Mesenchymal stem cell (in vitro differentiated cells and primary cell): ENCODE measurements around the gene LAPTM5.

Experiments used
- DNase-seq: peaks from one replicate; pipeline ENCODE4 v3.0.0-alpha.2; 2013
- H2AFZ ChIP-seq: one replicate; pipeline ENCODE4 v1.6.1; 2013; ENCODE audit warnings: low read depth, mild to moderate bottlenecking, control low read depth, inconsistent platforms, low read length, moderate library complexity
- H2AK5ac ChIP-seq: 2 replicates; pipeline ENCODE4 v1.6.1; 2013; ENCODE audit warnings: low read length, moderate library complexity, mild to moderate bottlenecking, inconsistent platforms; ENCODE audit not compliant: severe bottlenecking
- H2BK120ac ChIP-seq: one replicate; pipeline ENCODE4 v1.6.1; 2013; ENCODE audit warnings: low read depth, mild to moderate bottlenecking, inconsistent platforms, low read length, moderate library complexity
- H2BK12ac ChIP-seq, 2 experiments: one replicate each; pipeline ENCODE4 v1.6.1; 2013; ENCODE audit warnings: inconsistent platforms in 2 of 2, low read length in 2 of 2, mild to moderate bottlenecking in 2 of 2, moderate library complexity in 2 of 2, control low read depth in 1 of 2
- H2BK15ac ChIP-seq: one replicate; pipeline ENCODE4 v1.6.1; 2013; ENCODE audit warnings: mild to moderate bottlenecking, low read depth, inconsistent platforms; ENCODE audit not compliant: poor library complexity, severe bottlenecking
- H2BK5ac ChIP-seq: 2 replicates; pipeline ENCODE4 v1.6.1; 2013; ENCODE audit warnings: low read depth, mild to moderate bottlenecking, low read length, control low read depth, inconsistent platforms; ENCODE audit not compliant: poor library complexity, severe bottlenecking
- H3K14ac ChIP-seq, 2 experiments: one replicate each; pipeline ENCODE4 v1.6.1; 2013; ENCODE audit warnings: inconsistent platforms in 2 of 2, low read length in 2 of 2, control low read depth in 1 of 2, mild to moderate bottlenecking in 1 of 2, moderate library complexity in 1 of 2
- H3K18ac ChIP-seq, 2 experiments: one replicate each; pipeline ENCODE4 v1.6.1; 2013; ENCODE audit warnings: inconsistent platforms in 2 of 2, low read length in 2 of 2, control low read depth in 1 of 2, low read depth in 1 of 2, mild to moderate bottlenecking in 1 of 2
- H3K23ac ChIP-seq, 2 experiments: one replicate each; pipeline ENCODE4 v1.6.1; 2013; ENCODE audit warnings: inconsistent platforms in 2 of 2, low read length in 2 of 2, mild to moderate bottlenecking in 2 of 2, moderate library complexity in 2 of 2, control low read depth in 1 of 2
- H3K27ac ChIP-seq: 2 replicates; pipeline ENCODE4 v1.5.1; 2013; ENCODE audit warnings: mild to moderate bottlenecking, moderate library complexity, low read length, control low read depth, inconsistent platforms; ENCODE audit not compliant: poor library complexity, severe bottlenecking
- H3K27me3 ChIP-seq, 2 experiments: 2 replicates each; pipeline versions ENCODE4 v1.6.1 to v1.7.0; 2013; ENCODE audit warnings: low read length in 2 of 2, mild to moderate bottlenecking in 2 of 2, moderate library complexity in 2 of 2, control low read depth in 1 of 2, inconsistent platforms in 1 of 2; ENCODE audit not compliant: control insufficient read depth in 1 of 2, insufficient read depth in 1 of 2
- H3K36me3 ChIP-seq, 2 experiments: 2 replicates each; pipeline versions ENCODE4 v1.6.1 to v1.7.0; 2013; ENCODE audit warnings: low read length in 2 of 2, control low read depth in 1 of 2, inconsistent platforms in 1 of 2, low read depth in 1 of 2, mild to moderate bottlenecking in 1 of 2; ENCODE audit not compliant: insufficient read depth in 2 of 2, control insufficient read depth in 1 of 2
- H3K4ac ChIP-seq, 2 experiments: one replicate each; pipeline ENCODE4 v1.6.1; 2013; ENCODE audit warnings: inconsistent platforms in 2 of 2, low read length in 2 of 2, mild to moderate bottlenecking in 2 of 2, moderate library complexity in 2 of 2, control low read depth in 1 of 2, low read depth in 1 of 2
- H3K4me1 ChIP-seq: 2 replicates; pipeline ENCODE4 v1.6.1; 2013; ENCODE audit warnings: low read depth, low read length, control low read depth; ENCODE audit not compliant: control insufficient read depth, insufficient read depth
- H3K4me2 ChIP-seq: 2 replicates; pipeline ENCODE4 v1.6.1; 2013; ENCODE audit warnings: low read length, mild to moderate bottlenecking, inconsistent platforms; ENCODE audit not compliant: poor library complexity, severe bottlenecking
- H3K4me3 ChIP-seq, 2 experiments: 2 replicates each; pipeline versions ENCODE4 v1.5.1 to v1.7.0; 2013; ENCODE audit warnings: low read length in 2 of 2, mild to moderate bottlenecking in 2 of 2, control low read depth in 1 of 2, low read depth in 1 of 2; ENCODE audit not compliant: insufficient read depth in 1 of 2
- H3K79me1 ChIP-seq: replicated peaks from 2 replicates; pipeline ENCODE4 v1.6.1; 2013; ENCODE audit warnings: mild to moderate bottlenecking, control low read depth, low read length, inconsistent platforms; ENCODE audit not compliant: poor library complexity, severe bottlenecking
- H3K9ac ChIP-seq: 2 replicates; pipeline ENCODE4 v1.7.0; 2013; ENCODE audit warnings: mild to moderate bottlenecking, low read length, moderate library complexity
- H3K9me3 ChIP-seq: 2 replicates; pipeline ENCODE4 v1.7.0; 2013; ENCODE audit warnings: mild to moderate bottlenecking, low read length; ENCODE audit not compliant: control insufficient read depth
- H4K8ac ChIP-seq: one replicate; pipeline ENCODE4 v1.6.1; 2013; ENCODE audit warnings: inconsistent platforms, mild to moderate bottlenecking, low read length, moderate library complexity
- H4K91ac ChIP-seq: one replicate; pipeline ENCODE4 v1.6.1; 2013; ENCODE audit warnings: mild to moderate bottlenecking, low read length, inconsistent platforms
- WGBS: methylation state at CpG from one replicate; pipeline ENCODE4 v1.1.7; 2013; ENCODE audit warnings: mixed read lengths; 5-methylcytosine and 5-hydroxymethylcytosine counted together

The LAPTM5 gene

DNA sequence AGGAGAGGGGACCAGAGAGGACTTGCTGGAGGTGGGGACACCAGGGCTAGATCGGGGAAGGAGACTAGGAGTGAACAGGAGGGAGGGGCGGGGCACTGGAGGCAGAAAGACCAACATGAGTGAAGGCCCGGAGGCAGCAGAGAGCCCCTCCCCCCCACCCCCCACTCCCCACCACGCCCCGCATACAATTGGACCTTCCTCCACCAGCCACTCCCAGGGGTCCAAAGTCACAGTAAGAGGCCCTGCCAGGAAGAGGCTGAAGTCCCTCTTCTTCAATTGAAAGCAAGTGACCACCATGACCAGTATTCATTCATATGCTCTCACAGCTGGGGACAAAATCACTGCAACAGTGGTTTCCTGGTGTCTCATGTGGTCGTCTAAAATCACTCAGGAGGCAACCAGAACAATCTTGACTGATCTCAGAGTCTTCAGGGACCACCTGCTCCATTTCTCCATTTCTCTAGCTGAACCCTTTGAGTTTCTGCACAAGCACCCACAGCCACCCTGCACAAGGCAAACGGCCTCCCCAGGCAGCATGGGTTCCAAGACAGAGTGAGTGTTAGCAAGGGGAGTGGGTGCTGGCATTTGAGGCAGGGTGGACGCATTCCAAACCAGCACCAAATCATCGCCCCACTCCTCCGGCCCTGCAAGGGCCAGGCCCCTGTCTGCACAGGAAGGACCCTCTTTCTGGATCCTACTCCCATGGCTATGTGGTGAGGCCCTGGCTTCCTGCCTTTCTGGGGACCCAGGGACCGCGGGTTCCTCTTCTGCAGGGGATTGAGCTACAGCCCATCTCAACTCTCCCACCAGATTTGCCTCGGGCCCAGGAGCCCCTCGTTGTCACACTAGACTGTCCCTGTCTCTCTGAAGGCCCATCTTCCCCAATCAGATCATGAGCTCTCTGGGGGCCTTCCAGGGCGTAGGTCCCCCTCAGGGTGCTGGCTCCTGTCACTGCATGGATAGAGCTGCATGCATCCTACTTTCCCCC lies 17.0 kb downstream of the LAPTM5 start:
- Histone ChIP-seq H2AK5ac (no peak overlapping the region), H2AFZ (no peak overlapping the region), H2BK15ac (no peak overlapping the region), H3K4me3 (no peak overlapping the region), H3K4ac (no peak overlapping the region), H2BK120ac (no peak overlapping the region), H3K4me2 (no peak overlapping the region), H3K79me1 (no peaks in the 10 kb centered on the region), H4K8ac (no peak overlapping the region), H3K23ac (no peak overlapping the region), H3K9ac (no peak overlapping the region), H3K36me3 (no peaks in the 10 kb centered on the region), H3K14ac (no peak overlapping the region), H2BK12ac (no peak overlapping the region), H3K27me3 (peaks cover 0 to 55% of the 10 kb centered on the region in 2 experiments), H3K18ac (no peak overlapping the region), H3K9me3 (peaks cover 6% of the 10 kb centered on the region), H4K91ac (no peak overlapping the region), H3K27ac (no peak overlapping the region), H2BK5ac (no peak overlapping the region), H3K4me1 (peaks cover 11% of the 10 kb centered on the region)
- no peak for DNase-seq
- 80% methylated on average over 12 of the region's 15 CpGs for WGBS

DNA sequence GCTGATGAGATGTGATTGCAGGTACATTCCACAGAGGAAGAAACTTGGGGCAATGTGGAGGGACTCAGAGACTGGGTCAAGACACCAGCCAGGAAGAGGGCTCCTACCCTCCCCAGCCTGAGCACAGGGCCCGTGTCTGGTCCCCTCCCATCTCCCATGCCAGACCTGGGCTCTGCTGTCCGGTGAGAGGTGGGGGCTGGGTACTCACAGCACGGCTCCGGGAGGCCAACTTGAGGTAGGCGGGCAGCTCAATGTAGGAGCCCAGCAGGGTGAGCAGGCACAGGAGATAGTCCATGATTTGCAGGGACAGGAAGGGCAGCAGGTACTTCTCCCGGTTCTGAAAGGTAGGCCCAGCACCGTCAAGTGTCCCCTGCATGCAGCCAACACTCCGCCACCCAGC lies 18.0 kb downstream of the LAPTM5 start:
- no peak overlapping the region for H3K23ac ChIP-seq
- no peak overlapping the region for H2BK15ac ChIP-seq
- no peaks in the 10 kb centered on the region for H3K79me1 ChIP-seq
- H3K4ac ChIP-seq = no peak overlapping the region
- peaks cover 6% of the 10 kb centered on the region for H3K9me3 ChIP-seq
- H3K4me1 ChIP-seq = peaks cover 11% of the 10 kb centered on the region
- no peak overlapping the region for H3K4me3 ChIP-seq
- no peak overlapping the region for H2BK120ac ChIP-seq
- H2BK12ac ChIP-seq = no peak overlapping the region
- no peak overlapping the region for H2AFZ ChIP-seq
- 98% methylated on average over 8 of the region's 8 CpGs for WGBS
- no peak overlapping the region for H3K9ac ChIP-seq
- no peak overlapping the region for H3K27ac ChIP-seq
- no peak overlapping the region for H4K91ac ChIP-seq
- no peak overlapping the region for H2AK5ac ChIP-seq
- no peak overlapping the region for H3K14ac ChIP-seq
- no peak overlapping the region for H3K4me2 ChIP-seq
- no peak for DNase-seq
- no peak overlapping the region for H4K8ac ChIP-seq
- no peaks in the 10 kb centered on the region for H3K36me3 ChIP-seq
- peaks cover 0 to 65% of the 10 kb centered on the region in 2 experiments for H3K27me3 ChIP-seq
- H2BK5ac ChIP-seq = no peak overlapping the region
- H3K18ac ChIP-seq = no peak overlapping the region

DNA sequence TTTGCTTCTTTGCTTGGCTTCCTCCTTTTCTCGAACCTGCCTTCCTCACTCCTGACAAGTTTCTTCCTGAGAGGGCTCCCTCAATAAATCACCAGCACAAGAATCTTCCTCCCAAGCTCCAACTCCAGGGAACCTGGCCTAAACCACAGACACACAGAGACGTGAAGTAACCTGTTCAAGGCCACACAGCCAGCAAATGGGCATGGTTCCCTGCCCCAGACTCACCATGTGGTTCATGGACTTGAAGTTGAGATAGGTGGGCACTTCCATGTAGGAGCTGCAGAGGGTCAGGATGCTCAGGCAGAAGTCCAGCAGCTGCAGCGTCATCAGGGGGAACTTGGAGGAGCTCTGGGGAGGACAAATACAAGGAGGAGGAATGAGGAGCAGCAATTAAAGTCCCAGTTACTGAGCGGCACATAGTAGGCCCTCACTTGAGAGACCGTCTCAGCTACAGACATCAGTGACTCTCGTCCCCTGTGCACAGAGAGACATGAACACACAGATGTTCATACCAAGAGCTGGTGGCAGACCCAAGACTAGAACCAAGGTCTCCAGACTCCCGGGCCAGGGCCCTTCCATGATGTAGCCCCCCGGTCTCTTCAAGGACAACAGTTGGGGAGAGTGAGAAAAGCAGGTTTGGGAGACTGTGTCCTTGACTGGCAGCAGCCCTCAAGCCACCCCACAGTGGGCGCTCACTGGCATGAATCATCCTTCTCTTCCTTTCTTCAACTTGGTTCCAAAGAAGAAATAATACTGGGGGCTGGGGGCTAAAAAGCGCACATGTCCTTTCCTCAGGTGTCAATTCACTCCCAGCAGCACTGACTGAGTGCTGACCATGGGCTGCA lies 18.6 kb downstream of the LAPTM5 start:
- Histone ChIP-seq H2BK120ac (no peak overlapping the region), H2BK12ac (no peak overlapping the region), H2BK5ac (no peak overlapping the region), H3K36me3 (no peaks in the 10 kb centered on the region), H3K18ac (no peak overlapping the region), H3K4me2 (no peak overlapping the region), H3K9me3 (peaks cover 6% of the 10 kb centered on the region), H3K4ac (no peak overlapping the region), H3K23ac (no peak overlapping the region), H2AFZ (no peak overlapping the region), H3K4me3 (no peak overlapping the region), H4K8ac (no peak overlapping the region), H2AK5ac (no peak overlapping the region), H3K14ac (no peak overlapping the region), H2BK15ac (no peak overlapping the region), H3K27me3 (peaks cover 0 to 71% of the 10 kb centered on the region in 2 experiments), H3K27ac (no peak overlapping the region), H3K9ac (no peak overlapping the region), H3K79me1 (no peaks in the 10 kb centered on the region), H4K91ac (no peak overlapping the region), H3K4me1 (peaks cover 11% of the 10 kb centered on the region)
- 91% methylated on average over 10 of the region's 10 CpGs for WGBS
- no peak for DNase-seq
